Duodenal mucosa (tissue), 2 donors: ENCODE measurements around the gene ST6GAL1.

Experiments
- H3K27ac ChIP-seq: one replicate; pipeline ENCODE4 v1.7.0; 2013; ENCODE audit warnings: low read depth, low read length
- H3K27me3 ChIP-seq, 2 donors: one replicate each; pipeline ENCODE4 v1.7.0; 2013; ENCODE audit warnings: low read length in 2 of 2, control low read depth in 1 of 2; ENCODE audit not compliant: insufficient read depth in 2 of 2, control insufficient read depth in 1 of 2
- H3K36me3 ChIP-seq, 2 donors: one replicate each; pipeline ENCODE4 v1.7.0; 2013; ENCODE audit warnings: low read length in 2 of 2, control low read depth in 1 of 2; ENCODE audit not compliant: insufficient read depth in 2 of 2, control insufficient read depth in 1 of 2
- H3K4me1 ChIP-seq, 2 donors: one replicate each; pipeline ENCODE4 v1.7.0; 2013; ENCODE audit warnings: low read length in 2 of 2, control low read depth in 1 of 2; ENCODE audit not compliant: insufficient read depth in 2 of 2, control insufficient read depth in 1 of 2
- H3K4me3 ChIP-seq, 2 donors: one replicate each; pipeline ENCODE4 v1.7.0; 2013; ENCODE audit warnings: low read length in 2 of 2, low read depth in 1 of 2
- H3K9ac ChIP-seq, 2 donors: one replicate each; pipeline ENCODE4 v1.7.0; 2013; ENCODE audit warnings: low read length in 2 of 2, low read depth in 1 of 2
- H3K9me3 ChIP-seq, 2 donors: one replicate each; pipeline ENCODE4 v1.7.0; 2013; ENCODE audit warnings: low read length in 2 of 2, control low read depth in 1 of 2; ENCODE audit not compliant: control insufficient read depth in 1 of 2

The ST6GAL1 gene

GRCh38 chr3:187061748-187062147 is 131.4 kb downstream of the ST6GAL1 start:
- Histone ChIP-seq H3K27me3 (no peaks in the 10 kb centered on the region), H3K4me3 (no peak overlapping the region), H3K4me1 (peaks cover 0 to 10% of the 10 kb centered on the region in 2 donors), H3K9ac (no peak overlapping the region), H3K9me3 (peaks cover 0 to 7% of the 10 kb centered on the region in 2 donors), H3K36me3 (no peaks in the 10 kb centered on the region), H3K27ac (no peak overlapping the region)

GRCh38 chr3:187062526-187063177 is 132.3 kb downstream of the ST6GAL1 start:
- no peak overlapping the region for H3K9ac ChIP-seq
- peaks cover 0 to 6% of the 10 kb centered on the region in 2 donors for H3K9me3 ChIP-seq
- no peak overlapping the region for H3K4me3 ChIP-seq
- peaks cover 0 to 10% of the 10 kb centered on the region in 2 donors for H3K4me1 ChIP-seq
- H3K27me3 ChIP-seq, result no peaks in the 10 kb centered on the region
- H3K36me3 ChIP-seq, result no peaks in the 10 kb centered on the region
- no peak overlapping the region for H3K27ac ChIP-seq

- Histone ChIP-seq H3K27ac (no peak overlapping the region), H3K9me3 (no peaks in the 10 kb centered on the region), H3K9ac (no peak overlapping the region), H3K4me3 (no peak overlapping the region), H3K36me3 (no peaks in the 10 kb centered on the region), H3K27me3 (no peaks in the 10 kb centered on the region), H3K4me1 (peaks cover 0 to 10% of the 10 kb centered on the region in 2 donors)
These were observed 133.2 kb downstream of the ST6GAL1 start for GRCh38 chr3:187063286-187064121.

- no peaks in the 10 kb centered on the region for H3K27me3 ChIP-seq
- H3K4me1 ChIP-seq, result peaks cover 0 to 10% of the 10 kb centered on the region in 2 donors
- no peaks in the 10 kb centered on the region for H3K9me3 ChIP-seq
- no peak overlapping the region for H3K9ac ChIP-seq
- no peaks in the 10 kb centered on the region for H3K36me3 ChIP-seq
- H3K27ac ChIP-seq, result no peak overlapping the region
- no peak overlapping the region for H3K4me3 ChIP-seq
These were observed 134.1 kb downstream of the ST6GAL1 start for GRCh38 chr3:187064210-187065115.

- Histone ChIP-seq H3K4me1 (peaks cover 0 to 10% of the 10 kb centered on the region in 2 donors), H3K36me3 (no peaks in the 10 kb centered on the region), H3K27me3 (no peaks in the 10 kb centered on the region), H3K4me3 (no peak overlapping the region), H3K27ac (peak overlapping the region; percentile 15), H3K9ac (no peak overlapping the region), H3K9me3 (no peaks in the 10 kb centered on the region)
These were observed 136.1 kb downstream of the ST6GAL1 start for GRCh38 chr3:187066228-187066995.

GRCh38 chr3:187068787-187069186 is 138.5 kb downstream of the ST6GAL1 start:
- Histone ChIP-seq H3K4me1 (peaks cover 0 to 9% of the 10 kb centered on the region in 2 donors), H3K36me3 (peaks cover 0 to 3% of the 10 kb centered on the region in 2 donors), H3K4me3 (no peak overlapping the region)

GRCh38 chr3:187069857-187070516 is 139.7 kb downstream of the ST6GAL1 start:
- Histone ChIP-seq H3K36me3 (peaks cover 0 to 3% of the 10 kb centered on the region in 2 donors), H3K27ac (no peak overlapping the region), H3K27me3 (no peaks in the 10 kb centered on the region), H3K4me3 (no peak overlapping the region), H3K4me1 (no peaks in the 10 kb centered on the region), H3K9me3 (no peaks in the 10 kb centered on the region), H3K9ac (no peak overlapping the region)

More at GRCh38 chr3:187068787-187069186, 138.5 kb downstream of the ST6GAL1 start:
- Histone ChIP-seq H3K9ac (no peak overlapping the region), H3K27ac (no peak overlapping the region), H3K27me3 (no peaks in the 10 kb centered on the region), H3K9me3 (no peaks in the 10 kb centered on the region)

- Histone ChIP-seq H3K36me3 (peaks cover 4 to 15% of the 10 kb centered on the region in 2 donors), H3K4me1 (no peaks in the 10 kb centered on the region), H3K9me3 (no peaks in the 10 kb centered on the region), H3K27ac (no peak overlapping the region), H3K9ac (no peak overlapping the region), H3K4me3 (no peak overlapping the region), H3K27me3 (no peaks in the 10 kb centered on the region)
These were observed 141.8 kb downstream of the ST6GAL1 start for GRCh38 chr3:187072102-187072501.

- H3K36me3 ChIP-seq, result peaks cover 5 to 16% of the 10 kb centered on the region in 2 donors
- no peaks in the 10 kb centered on the region for H3K4me1 ChIP-seq
These were observed 142.2 kb downstream of the ST6GAL1 start for GRCh38 chr3:187072511-187072910.

More at GRCh38 chr3:187072511-187072910, 142.2 kb downstream of the ST6GAL1 start:
- no peaks in the 10 kb centered on the region for H3K9me3 ChIP-seq
- H3K27ac ChIP-seq, result no peak overlapping the region
- H3K9ac ChIP-seq, result no peak overlapping the region
- no peak overlapping the region for H3K4me3 ChIP-seq
- H3K27me3 ChIP-seq, result no peaks in the 10 kb centered on the region
